Measurements from ENCODE around the gene KIFC1. TPM values are rescaled to one million over a fixed set of nuclear protein-coding genes. Genes with fewer than 3 reads are reported as not detected.

The KIFC1 gene
- total and polyA plus RNA-seq, 9 of the 15 experiments (the other 6 are each of a cell fraction or from before 2014, with no cell fraction given): 1.3 to 95.2 (median 76.9) TPM

DNA sequence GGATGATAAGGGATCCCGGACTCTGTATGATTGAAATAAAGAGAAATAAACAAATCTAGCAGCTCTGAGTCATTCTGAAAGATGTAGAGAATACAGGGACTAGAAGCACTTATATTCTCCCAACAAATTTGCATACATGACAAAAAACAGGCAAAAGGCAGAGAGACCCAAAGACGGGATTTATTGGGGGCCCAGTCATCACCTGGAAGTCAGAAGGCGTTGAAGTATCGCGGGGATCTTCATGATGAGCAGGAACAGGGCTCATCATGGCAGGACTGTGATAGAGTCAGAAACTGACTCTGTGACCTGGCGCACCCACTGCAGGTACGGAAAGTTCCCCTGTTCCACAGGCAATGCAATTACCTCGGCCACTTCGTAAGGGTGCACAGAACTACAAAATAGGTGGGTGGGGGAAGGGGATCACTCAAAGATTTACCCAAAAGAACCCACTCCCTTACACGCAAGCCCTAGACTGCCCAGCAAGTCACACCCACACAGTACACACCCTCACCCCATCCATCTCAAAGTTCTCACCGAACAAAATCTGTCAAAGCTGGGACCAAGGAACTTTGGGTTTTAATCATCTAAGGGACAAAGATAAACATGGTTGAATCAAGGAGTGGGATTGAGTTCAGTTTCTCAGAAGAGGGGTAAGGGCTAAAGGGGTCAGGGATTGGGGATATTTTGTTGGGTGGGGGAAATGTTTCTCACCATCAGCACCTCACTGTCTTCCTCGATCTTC is 24.9 kb downstream of the KIFC1 start (continued):
- no peak for TF ChIP-seq TAF1 (IDR thresholded peaks at IDR 0.05; ENCODE audit: control insufficient read depth, extremely low read depth, insufficient read depth, low read length, severe bottlenecking)
- TF ChIP-seq ZNF445 (CRISPR knock-in tag; IDR thresholded peaks at IDR 0.05; ENCODE audit: low read depth): no peak
- TF ChIP-seq ADNP (tag; IDR thresholded peaks at IDR 0.05): no peak
- TF ChIP-seq ARNT (IDR thresholded peaks at IDR 0.05): no peak
- TF ChIP-seq SRF (CRISPR knock-in tag; IDR thresholded peaks at IDR 0.05): no peak
- no peak for TF ChIP-seq ILF3 (IDR thresholded peaks at IDR 0.05; ENCODE audit: borderline replicate concordance)
- TF ChIP-seq, protein P1, sequence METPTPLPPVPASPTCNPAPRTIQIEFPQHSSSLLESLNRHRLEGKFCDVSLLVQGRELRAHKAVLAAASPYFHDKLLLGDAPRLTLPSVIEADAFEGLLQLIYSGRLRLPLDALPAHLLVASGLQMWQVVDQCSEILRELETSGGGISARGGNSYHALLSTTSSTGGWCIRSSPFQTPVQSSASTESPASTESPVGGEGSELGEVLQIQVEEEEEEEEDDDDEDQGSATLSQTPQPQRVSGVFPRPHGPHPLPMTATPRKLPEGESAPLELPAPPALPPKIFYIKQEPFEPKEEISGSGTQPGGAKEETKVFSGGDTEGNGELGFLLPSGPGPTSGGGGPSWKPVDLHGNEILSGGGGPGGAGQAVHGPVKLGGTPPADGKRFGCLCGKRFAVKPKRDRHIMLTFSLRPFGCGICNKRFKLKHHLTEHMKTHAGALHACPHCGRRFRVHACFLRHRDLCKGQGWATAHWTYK (CRISPR knock-in tag; IDR thresholded peaks at IDR 0.05): no peak
- TF ChIP-seq ETV1 (tag; conservative IDR thresholded peaks at IDR 0.05; ENCODE audit: low read depth): no peak
- no peak for TF ChIP-seq CREM (IDR thresholded peaks at IDR 0.05; ENCODE audit: low read depth)
- TF ChIP-seq HDAC3 (IDR thresholded peaks at IDR 0.05; ENCODE audit: borderline replicate concordance, partially characterized antibody): no peak
- no peak for TF ChIP-seq THRAP3 (IDR thresholded peaks at IDR 0.05; ENCODE audit: borderline replicate concordance)
- TF ChIP-seq IFI16 (CRISPR knock-in tag; IDR thresholded peaks at IDR 0.05): no peak
- TF ChIP-seq CHD1 (IDR thresholded peaks at IDR 0.05; ENCODE audit: low read length): no peak
- no peak for TF ChIP-seq EZH2 (IDR thresholded peaks at IDR 0.05; ENCODE audit: borderline replicate concordance, low read depth, low read length)
- no peak for TF ChIP-seq ZNF232 (CRISPR knock-in tag; IDR thresholded peaks at IDR 0.05)
- TF ChIP-seq, protein P2, sequence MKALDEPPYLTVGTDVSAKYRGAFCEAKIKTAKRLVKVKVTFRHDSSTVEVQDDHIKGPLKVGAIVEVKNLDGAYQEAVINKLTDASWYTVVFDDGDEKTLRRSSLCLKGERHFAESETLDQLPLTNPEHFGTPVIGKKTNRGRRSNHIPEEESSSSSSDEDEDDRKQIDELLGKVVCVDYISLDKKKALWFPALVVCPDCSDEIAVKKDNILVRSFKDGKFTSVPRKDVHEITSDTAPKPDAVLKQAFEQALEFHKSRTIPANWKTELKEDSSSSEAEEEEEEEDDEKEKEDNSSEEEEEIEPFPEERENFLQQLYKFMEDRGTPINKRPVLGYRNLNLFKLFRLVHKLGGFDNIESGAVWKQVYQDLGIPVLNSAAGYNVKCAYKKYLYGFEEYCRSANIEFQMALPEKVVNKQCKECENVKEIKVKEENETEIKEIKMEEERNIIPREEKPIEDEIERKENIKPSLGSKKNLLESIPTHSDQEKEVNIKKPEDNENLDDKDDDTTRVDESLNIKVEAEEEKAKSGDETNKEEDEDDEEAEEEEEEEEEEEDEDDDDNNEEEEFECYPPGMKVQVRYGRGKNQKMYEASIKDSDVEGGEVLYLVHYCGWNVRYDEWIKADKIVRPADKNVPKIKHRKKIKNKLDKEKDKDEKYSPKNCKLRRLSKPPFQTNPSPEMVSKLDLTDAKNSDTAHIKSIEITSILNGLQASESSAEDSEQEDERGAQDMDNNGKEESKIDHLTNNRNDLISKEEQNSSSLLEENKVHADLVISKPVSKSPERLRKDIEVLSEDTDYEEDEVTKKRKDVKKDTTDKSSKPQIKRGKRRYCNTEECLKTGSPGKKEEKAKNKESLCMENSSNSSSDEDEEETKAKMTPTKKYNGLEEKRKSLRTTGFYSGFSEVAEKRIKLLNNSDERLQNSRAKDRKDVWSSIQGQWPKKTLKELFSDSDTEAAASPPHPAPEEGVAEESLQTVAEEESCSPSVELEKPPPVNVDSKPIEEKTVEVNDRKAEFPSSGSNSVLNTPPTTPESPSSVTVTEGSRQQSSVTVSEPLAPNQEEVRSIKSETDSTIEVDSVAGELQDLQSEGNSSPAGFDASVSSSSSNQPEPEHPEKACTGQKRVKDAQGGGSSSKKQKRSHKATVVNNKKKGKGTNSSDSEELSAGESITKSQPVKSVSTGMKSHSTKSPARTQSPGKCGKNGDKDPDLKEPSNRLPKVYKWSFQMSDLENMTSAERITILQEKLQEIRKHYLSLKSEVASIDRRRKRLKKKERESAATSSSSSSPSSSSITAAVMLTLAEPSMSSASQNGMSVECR (CRISPR knock-in tag; IDR thresholded peaks at IDR 0.05): 0 out of 2 replicates have a peak, but pooled peaks have one; percentile 43
- TF ChIP-seq NEUROD1 (IDR thresholded peaks at IDR 0.05; ENCODE audit: borderline replicate concordance, low read depth, low read length, partially characterized antibody): no peak
- 0 out of 4 replicates have a peak, but pooled peaks of 1 of the 2 experiments have one; percentile 31 for TF ChIP-seq KDM1A (IDR thresholded peaks at IDR 0.05)
- no peak for TF ChIP-seq ZEB2 (IDR thresholded peaks at IDR 0.05)
- TF ChIP-seq EGR1 (conservative IDR thresholded peaks at IDR 0.05): peak; percentile 58
- no peak for TF ChIP-seq ZNF57 (CRISPR knock-in tag; IDR thresholded peaks at IDR 0.05)
- TF ChIP-seq MYNN (IDR thresholded peaks at IDR 0.05): no peak
- TF ChIP-seq MYNN (CRISPR knock-in tag; IDR thresholded peaks at IDR 0.05): no peak
